ENCODE results near the gene DNAH9.

Gene DNAH9

DNA sequence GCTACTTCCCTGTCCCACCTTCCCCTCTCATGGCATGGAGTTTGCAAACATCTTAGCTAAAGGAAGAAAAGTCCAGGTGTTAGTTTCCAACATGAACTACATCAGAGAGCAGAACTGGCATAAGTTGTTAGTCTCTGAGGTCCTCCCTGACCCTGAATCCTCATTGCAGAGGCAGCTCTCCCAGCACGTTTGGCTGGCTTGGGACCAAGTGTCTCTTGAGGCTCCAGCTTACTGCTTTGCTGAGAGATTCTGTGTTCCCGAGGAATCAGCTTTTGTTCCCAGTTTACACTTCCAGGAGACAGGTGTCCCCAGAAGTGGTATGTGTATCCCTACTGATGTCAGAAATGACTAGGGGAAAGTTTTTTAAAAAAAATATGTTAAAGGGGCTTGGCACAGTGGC lies 14.7 kb downstream of the DNAH9 start:
- DNase-seq: no peak

DNA sequence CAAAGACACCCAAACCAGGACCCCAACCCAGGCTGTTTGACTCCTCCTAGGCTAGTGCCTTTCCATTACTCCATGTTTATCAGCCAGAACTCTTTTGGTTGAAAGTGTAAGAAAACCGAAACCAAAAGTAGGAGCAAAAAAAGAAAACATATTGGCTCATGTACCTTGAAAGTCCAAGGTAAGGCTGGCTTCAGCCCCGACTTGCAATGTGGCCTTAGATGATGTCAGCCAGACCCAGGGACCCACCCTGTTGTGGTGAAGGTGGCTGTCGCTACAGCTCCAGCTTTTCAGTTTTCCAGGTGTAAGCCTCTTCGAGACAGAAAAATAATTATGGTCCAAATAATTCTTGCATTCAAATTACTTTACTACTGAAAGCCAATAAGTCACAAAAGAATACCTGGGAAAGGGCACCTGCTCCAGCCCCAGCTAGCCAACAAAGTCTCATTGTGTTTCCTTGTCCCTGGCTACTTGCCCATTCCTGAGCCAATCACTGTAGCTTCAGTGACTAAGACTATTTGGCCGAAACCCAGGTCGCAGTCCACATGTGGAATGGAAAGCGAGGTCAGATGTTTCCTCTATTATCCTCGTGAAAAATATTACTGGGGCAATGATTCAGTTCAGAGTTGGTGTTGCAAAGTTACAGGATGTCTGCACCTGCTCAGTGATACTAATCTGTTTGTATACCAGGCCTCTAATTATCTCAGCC lies 20.7 kb downstream of the DNAH9 start:
- no peak for DNase-seq

- DNase-seq: no peak
Measured at GRCh38 chr17:11622492-11622891, 24.2 kb downstream of the DNAH9 start.

GRCh38 chr17:11624976-11625375 lies 26.7 kb downstream of the DNAH9 start:
- no peak for DNase-seq

GRCh38 chr17:11625878-11626277 lies 27.6 kb downstream of the DNAH9 start:
- DNase-seq: no peak

GRCh38 chr17:11627301-11627940 lies 29.2 kb downstream of the DNAH9 start:
- DNase-seq: no peak

GRCh38 chr17:11628374-11628773 lies 30.1 kb downstream of the DNAH9 start:
- DNase-seq: no peak

DNA sequence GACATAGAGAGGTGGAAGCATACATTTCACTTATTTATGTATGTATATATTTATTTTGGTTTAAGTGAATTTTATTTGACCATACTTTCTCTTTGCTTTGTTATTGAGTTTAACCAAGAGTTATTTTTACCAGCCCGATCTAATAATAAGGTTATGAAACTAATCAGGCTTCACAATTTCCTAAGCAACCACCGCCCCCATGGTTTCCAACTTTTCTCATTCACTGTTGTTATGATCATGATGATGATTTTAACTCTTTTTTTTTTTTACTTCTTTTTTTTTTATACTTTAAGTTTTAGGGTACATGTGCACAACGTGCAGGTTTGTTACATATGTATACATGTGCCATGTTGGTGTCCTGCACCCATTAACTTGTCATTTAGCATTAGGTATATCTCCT lies 30.6 kb downstream of the DNAH9 start:
- DNase-seq: no peak

DNA sequence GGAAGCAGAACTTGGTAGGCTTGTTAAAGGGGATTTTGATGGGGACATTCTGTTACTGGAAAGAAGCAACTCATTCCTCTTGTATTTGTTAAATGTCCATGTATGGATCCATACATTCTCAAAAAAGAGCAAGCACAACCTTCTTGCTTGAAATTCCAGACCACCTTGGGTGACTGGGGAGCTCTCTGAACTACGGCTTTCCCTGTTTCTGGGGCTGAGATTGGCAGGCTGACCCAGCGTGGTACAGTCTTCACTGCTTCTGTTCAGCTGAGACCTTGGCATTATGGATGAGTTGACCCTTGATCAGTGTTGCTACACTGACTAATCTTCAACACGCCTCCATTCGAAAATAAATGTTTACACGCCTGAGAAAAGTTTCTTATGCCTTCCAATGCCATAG lies 38.5 kb downstream of the DNAH9 start:
- DNase-seq: no peak

DNA sequence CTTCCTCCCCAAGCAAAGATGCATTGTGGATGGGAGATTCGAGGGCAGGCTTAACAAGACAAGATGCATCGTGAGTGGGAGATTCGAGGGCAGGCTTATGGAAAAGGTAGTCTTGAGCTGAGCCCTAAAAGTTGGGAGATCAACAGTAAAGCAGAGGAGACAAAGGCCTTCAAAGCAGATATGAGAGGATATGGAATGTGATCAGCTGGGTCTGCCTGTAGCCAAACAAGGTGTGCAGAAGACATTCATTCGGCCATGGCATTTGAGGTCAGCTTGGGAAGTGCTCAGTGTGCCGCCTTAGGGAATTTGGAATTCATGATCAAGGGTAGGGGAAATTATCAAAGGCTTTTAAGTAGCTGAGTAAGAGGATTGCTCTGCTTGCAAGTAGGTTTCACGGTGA lies 39.5 kb downstream of the DNAH9 start:
- DNase-seq: no peak

DNA sequence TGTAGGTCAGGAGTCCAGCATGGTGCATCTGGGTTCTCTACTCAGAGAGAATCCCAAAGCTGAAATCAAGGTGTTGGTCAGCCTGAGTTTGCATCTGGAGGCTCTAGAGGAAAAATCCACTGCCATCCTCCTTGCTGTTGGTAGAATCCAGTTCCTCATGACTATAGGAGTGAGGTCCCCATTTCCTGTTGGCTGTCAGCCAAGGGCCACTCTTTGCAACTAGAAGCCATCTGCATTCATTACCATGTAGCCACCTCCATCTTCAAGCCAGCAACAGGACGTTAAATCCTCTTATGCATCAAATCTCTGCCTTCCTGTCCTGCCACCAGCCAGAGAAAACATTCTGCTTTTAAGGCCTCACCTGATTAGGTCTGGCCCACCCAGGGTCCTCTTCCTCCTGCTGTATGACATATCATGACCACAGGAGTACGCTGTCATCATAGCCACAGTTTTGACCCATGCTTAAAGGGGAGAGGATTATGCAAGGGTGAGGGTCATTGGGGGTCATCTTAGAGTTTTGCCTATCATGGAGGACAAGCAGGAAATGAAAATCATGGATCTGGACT lies 40.5 kb downstream of the DNAH9 start:
- no peak for DNase-seq

DNA sequence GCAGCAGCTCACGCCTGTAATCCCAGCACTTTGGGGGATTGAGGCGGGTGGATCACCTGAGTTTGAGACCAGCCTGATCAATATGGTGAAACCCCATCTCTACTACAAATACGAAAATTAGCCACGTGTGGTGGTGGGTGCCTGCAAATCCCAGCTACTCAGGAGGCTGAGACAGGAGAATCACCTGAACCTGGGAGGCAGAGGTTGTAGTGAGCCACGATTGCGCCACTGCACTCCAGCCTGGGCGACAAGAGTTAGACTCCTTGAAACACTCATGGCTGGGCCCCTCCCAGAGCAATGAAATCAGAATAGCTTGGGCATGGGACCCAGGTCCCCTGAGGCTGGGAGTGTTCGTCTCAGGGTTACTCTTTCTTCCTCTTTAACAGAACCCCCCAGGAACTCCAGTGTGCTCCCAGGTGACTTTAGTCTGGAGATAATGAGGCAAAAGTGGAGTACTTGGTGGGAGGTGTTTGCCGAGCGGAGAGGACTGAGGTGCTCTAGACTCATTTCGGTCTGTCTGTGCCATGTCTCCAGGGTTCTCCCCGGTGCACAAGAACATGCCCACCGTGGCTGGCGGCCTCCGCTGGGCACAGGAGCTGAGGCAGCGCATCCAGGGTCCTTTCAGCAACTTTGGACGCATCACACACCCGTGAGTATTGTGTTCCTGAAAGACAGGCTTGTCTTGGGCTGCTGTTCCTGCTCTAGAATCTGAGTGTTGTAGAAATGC lies 41.6 kb downstream of the DNAH9 start:
- no peak for DNase-seq

DNA sequence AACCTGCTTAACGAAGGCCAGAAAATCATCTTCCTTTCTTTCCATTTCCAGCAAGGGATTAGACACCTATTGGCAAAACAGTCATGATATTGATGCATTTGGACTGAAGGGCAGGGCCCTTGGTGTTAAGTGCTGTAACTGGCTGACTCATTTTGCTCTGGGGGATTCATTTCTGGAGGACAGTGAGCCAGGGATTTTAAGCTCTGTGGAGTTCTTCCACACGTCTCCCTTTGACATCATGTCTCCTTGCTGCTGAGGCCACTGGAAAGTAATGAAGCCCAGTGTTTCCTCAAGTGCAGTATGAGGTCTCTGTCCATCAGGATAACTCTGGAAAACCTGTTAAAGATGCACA lies 42.2 kb downstream of the DNAH9 start:
- no peak for DNase-seq

DNA sequence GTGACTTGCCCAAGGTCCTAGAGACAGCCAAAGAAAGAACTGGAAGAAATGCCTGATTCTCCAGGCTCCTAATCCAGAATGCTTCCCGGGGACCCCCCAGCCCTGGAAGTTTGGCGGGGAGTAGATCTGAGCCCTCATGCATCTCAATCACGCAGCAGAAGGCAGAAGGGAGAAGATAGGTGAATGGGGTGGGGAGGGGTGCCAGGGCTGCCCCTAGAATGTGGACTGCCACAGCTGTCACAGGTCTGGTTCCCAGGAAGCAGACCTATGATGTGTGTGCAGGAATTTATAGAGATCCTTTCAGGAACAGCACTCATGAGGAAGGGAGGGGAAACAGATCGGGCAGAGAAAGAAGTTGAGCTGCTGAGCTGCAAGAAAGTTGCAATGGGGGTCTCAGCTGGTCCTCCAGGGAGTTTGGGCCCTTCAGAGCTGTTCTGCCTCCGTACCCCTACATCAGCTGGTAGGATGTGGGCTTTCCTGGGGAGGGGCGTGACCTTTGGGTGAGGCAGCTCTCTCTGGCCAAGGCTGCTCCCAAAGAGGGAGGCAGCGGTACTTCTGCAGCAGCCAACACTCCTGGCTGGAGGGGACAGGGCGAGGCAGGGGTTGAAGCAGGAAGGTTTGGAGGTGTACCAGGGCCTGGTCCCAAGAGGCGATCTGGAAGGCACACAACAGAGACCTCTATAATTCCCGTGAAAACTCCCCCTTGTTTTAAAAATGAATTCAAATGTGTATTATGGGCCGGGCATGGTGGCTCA lies 43.4 kb downstream of the DNAH9 start:
- no peak for DNase-seq

DNA sequence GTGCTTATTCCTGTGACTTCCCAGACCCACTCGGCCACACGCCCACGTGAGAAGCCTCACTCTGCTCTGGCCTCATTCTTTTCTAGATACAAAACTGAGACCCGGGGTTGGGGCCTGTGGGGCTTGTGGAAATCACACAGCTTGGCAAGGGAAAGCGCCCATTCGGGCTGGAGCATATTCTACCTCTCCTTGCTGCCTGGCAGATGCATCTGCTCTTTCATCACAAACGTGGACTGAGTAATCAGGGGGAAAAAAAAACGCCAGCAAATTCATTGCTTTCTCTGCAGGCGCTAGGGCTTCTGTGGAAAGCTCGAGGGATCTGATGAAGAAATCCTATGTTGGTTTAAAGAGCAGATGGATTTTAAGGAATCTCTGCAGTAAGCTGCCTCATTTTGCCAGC lies 44.4 kb downstream of the DNAH9 start:
- no peak for DNase-seq

GRCh38 chr17:11643851-11644250 lies 45.6 kb downstream of the DNAH9 start:
- no peak for DNase-seq

- peak; percentile 29 to 63 for DNase-seq
Measured at GRCh38 chr17:11644265-11645212, 46.3 kb downstream of the DNAH9 start.

GRCh38 chr17:11645426-11645825 lies 47.2 kb downstream of the DNAH9 start:
- DNase-seq: no peak

DNA sequence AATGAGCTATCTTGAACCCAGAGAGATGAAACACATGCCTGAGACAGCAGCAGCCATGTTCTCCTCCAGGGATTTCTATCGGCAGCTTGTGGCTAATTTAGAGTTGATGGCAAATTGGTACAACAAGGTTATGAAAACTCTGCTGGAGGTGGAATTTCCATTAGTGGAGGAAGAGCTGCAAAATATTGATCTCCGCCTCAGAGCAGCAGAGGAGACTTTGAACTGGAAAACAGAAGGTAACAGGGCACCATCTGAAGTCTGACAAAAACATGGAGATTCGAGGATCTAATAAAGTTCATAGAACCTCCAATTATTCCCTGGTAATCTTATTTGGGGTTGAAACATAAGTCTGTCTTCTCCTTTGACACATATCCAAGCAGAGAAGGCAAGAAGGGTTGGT lies 52.8 kb downstream of the DNAH9 start:
- no peak for DNase-seq

GRCh38 chr17:11668618-11669017 lies 70.3 kb downstream of the DNAH9 start:
- no peak for DNase-seq

DNA sequence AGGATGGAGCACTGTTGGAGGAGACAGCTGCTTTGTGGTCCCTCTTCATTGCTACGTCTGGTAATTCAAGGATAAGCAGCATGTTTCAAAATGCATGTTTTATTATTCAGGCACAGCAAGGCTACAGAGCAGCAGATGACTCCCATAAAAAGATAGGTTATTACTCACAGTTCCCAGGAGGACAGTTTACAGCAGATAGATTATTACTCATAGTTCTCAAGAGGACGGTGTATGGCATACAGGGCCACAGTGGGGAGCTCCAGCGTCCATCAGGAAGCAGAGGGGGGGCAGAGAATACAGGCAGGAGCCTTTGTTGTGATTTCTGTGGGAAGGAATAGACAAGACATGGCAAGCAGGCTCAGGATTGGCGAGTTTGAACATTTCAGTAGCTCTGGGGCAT lies 72.9 kb downstream of the DNAH9 start:
- DNase-seq: no peak

- DNase-seq: no peak
Measured at GRCh38 chr17:11682646-11683045, 84.4 kb downstream of the DNAH9 start.

All from inflammatory macrophage treated with lipopolysaccharide for 1 hour (primary cell).